RWPE1 (cell line): Measurements from ENCODE around the gene RNF227.
"Not testable (repeated sequence)": the region's sequence is repeated elsewhere in the genome, so short reads cannot be mapped to it uniquely, and the experiment has no call there.

Source experiments
- CTCF ChIA-PET: fragments of 350-600 bp; sonication (Branson Sonifier 250); formaldehyde crosslinking; extraction: SDS; loops from one replicate; lab custom pipeline; 2021; lab: Yijun Ruan, JAX
- POLR2A ChIA-PET: fragments of 400-600 bp; formaldehyde crosslinking; extraction: SDS; loops from one replicate; lab custom pipeline; 2020; ENCODE audit warnings: antibody characterized with exemption; ENCODE audit not compliant: low non-redundant PET; lab: Yijun Ruan, JAX
- DNase-seq: peaks from one replicate; pipeline ENCODE4 v3.0.0; 2012; ENCODE audit warnings: low spot score
- H3K27ac ChIP-seq: fragments of 450-650 bp; 2 replicates; pipeline ENCODE4 v1.5.1; 2017
- CTCF ChIP-seq: fragments of 450-650 bp; conservative IDR thresholded peaks from 2 replicates; pipeline ENCODE4 v1.5.1; 2017; ENCODE audit warnings: low read depth, mild to moderate bottlenecking

Gene RNF227

GRCh38 chr17:7915611-7916384 is at the start of gene RNF227:
RNF227 (minus strand) TSS chr17:7916289; CDS start chr17:7916195, 94 bp downstream.
- peak; percentile 69 for DNase-seq
- TF ChIP-seq CTCF, result no peak
- ChIA-PET CTCF (interaction anchor here (1.0 to 1.6 kb wide), 3 partner anchors 17 to 126 kb away, joined by 4 to 6 read pairs (median 6); partner anchors contain the start of gene CNTROB), POLR2A (interaction anchor here (0.6 to 1.1 kb wide), 3 partner anchors 14 to 228 kb away, joined by 3 to 5 read pairs (median 5); partner anchors contain the start of genes CNTROB, KCNAB3, TP53 and TRAPPC1)
- H3K27ac ChIP-seq, result peak within 1 kb of the TSS; percentile 96

- DNase-seq, result no peak
- TF ChIP-seq CTCF, result no peak
- ChIA-PET CTCF (no interaction called here), POLR2A (no interaction called here)
- no peak overlapping the region for H3K27ac ChIP-seq
Measured at GRCh38 chr17:7961421-7961820, 45.3 kb upstream of the RNF227 start.

GRCh38 chr17:7959503-7960253 is 43.6 kb upstream of the RNF227 start:
- no peak for TF ChIP-seq CTCF
- H3K27ac ChIP-seq, result no peak overlapping the region
- ChIA-PET CTCF (no interaction called here), POLR2A (no interaction called here)
- DNase-seq, result no peak

- no peak for TF ChIP-seq CTCF
- H3K27ac ChIP-seq, result no peak overlapping the region
- ChIA-PET CTCF (interaction anchor here (0.6 kb wide), 1 partner anchor 34 kb away, joined by 5 read pairs; no protein-coding TSS in a partner anchor), POLR2A (no interaction called here)
- no peak for DNase-seq
Measured at GRCh38 chr17:7956228-7956965, 40.3 kb upstream of the RNF227 start.

- H3K27ac ChIP-seq, result no peak overlapping the region
- no peak for DNase-seq
- ChIA-PET CTCF (interaction anchor here (0.6 kb wide), 1 partner anchor 35 kb away, joined by 5 read pairs; no protein-coding TSS in a partner anchor), POLR2A (no interaction called here)
- TF ChIP-seq CTCF, result no peak
Measured at GRCh38 chr17:7955414-7956227, 39.5 kb upstream of the RNF227 start.

- H3K27ac ChIP-seq, POLR2A ChIA-PET, DNase-seq: not testable (repeated sequence)
- CTCF ChIA-PET, result interaction anchor here (0.6 to 1.2 kb wide), 3 partner anchors 37 to 104 kb away, joined by 3 to 5 read pairs (median 5); no protein-coding TSS in a partner anchor
Measured at GRCh38 chr17:7953266-7953665, 37.2 kb upstream of the RNF227 start.
